AG04449 (cell line): ENCODE measurements around the gene NOS2.
"Not testable (repeated sequence)": the region's sequence is repeated elsewhere in the genome, so short reads cannot be mapped to it uniquely, and the experiment has no call there.

Experiments
- CTCF ChIA-PET: fragments of 350-600 bp; formaldehyde crosslinking; extraction: SDS; loops from one replicate; lab custom pipeline; 2021; ENCODE audit warnings: antibody characterized with exemption; lab: Yijun Ruan, JAX
- POLR2A ChIA-PET: fragments of 400-600, 350-600 bp; formaldehyde crosslinking; extraction: SDS; loops from one replicate; lab custom pipeline; 2020; ENCODE audit warnings: antibody characterized with exemption, inconsistent platforms; lab: Yijun Ruan, JAX
- DNase-seq: peaks from one replicate; pipeline ENCODE4 v3.0.0-alpha.2; 2010; ENCODE audit warnings: low read depth, low spot score
- H3K4me3 ChIP-seq: 2 replicates; pipeline ENCODE4 v1.5.1; 2011; ENCODE audit warnings: low read depth, mild to moderate bottlenecking, control low read depth, low read length
- TF ChIP-seq, protein P1 (sequence below): IDR thresholded peaks from one replicate; pipeline ENCODE4 v1.5.1; 2011; ENCODE audit warnings: mild to moderate bottlenecking, moderate library complexity, low read length, control low read depth, inconsistent platforms; ENCODE audit not compliant: insufficient read depth; ENCODE audit errors: missing control alignments

NOS2 gene

DNA sequence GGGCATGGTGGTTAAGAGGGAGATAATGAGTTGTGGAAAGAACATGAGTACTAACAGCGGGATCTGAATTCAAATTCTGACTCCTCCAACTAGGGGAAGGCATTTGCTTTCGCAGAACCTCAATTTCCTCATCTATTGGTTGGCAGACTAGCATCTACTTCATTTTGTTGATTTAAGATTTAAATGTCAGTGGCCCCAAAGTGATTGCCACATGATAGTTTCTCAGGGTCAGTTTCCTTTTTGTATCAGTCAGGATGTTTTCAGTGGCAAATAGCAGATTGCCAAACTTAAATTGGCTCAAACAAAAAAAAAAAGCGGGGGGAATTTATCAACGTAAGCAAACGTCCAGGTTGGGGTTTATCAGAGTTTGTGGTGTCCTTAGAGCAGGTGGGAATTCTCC is 25.1 kb upstream of the NOS2 start:
- ChIA-PET POLR2A (no interaction called here), CTCF (interaction anchor here (2.3 kb wide), 1 partner anchor 21 kb away, joined by 7 read pairs; no protein-coding TSS in a partner anchor)
- no peak for DNase-seq
- TF ChIP-seq, protein P1, sequence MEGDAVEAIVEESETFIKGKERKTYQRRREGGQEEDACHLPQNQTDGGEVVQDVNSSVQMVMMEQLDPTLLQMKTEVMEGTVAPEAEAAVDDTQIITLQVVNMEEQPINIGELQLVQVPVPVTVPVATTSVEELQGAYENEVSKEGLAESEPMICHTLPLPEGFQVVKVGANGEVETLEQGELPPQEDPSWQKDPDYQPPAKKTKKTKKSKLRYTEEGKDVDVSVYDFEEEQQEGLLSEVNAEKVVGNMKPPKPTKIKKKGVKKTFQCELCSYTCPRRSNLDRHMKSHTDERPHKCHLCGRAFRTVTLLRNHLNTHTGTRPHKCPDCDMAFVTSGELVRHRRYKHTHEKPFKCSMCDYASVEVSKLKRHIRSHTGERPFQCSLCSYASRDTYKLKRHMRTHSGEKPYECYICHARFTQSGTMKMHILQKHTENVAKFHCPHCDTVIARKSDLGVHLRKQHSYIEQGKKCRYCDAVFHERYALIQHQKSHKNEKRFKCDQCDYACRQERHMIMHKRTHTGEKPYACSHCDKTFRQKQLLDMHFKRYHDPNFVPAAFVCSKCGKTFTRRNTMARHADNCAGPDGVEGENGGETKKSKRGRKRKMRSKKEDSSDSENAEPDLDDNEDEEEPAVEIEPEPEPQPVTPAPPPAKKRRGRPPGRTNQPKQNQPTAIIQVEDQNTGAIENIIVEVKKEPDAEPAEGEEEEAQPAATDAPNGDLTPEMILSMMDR = no peak
- H3K4me3 ChIP-seq = no peak overlapping the region

DNA sequence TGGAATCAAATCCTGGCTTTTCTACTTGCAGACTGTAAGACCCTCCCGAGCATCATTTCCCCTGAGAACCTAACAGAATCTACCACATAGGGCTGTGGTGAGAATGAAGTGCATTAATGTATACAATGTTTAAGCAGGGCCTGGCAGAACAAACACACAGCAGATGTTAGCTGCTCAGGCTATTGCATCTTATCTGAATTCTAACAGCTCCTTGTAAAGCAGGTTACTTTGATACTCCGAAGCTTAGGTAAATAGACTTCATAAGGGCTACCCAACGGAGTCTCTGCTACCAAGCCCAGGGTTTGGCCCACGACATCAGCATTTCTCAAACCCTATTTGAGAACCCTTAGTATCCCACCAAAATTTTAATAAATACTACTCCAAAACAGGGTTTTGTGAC is 24.4 kb upstream of the NOS2 start:
- TF ChIP-seq, protein P1 = no peak
- DNase-seq = no peak
- H3K4me3 ChIP-seq = no peak overlapping the region
- ChIA-PET CTCF (interaction anchor here (2.3 kb wide), 1 partner anchor 20 kb away, joined by 7 read pairs; no protein-coding TSS in a partner anchor), POLR2A (no interaction called here)

DNA sequence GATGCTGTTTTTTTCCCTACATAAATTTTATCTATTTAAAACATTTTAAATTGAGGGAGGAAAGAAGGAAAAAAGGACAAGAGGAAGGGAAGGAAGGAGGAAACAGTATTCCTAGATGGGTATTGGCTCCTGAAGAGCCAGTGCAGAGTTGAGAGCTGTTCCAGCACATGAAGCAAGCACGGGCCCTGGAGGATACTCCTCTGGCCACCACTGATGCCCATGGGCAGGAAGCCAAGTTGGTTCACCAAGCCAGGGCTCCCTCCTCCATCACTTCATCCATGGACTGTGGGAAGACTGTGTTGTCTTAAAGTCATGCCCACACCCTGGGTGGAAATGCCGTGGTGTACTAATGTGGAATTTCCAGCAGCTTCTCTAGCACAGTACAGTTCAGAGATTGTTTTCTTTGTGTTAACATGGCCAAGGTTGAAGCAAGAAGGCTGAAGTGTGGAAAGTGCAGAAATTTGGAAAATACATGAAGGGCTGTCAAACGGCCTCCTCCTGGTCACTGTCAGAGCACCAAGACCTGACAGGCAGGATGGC is 23.9 kb upstream of the NOS2 start:
- no peak overlapping the region for H3K4me3 ChIP-seq
- ChIA-PET POLR2A (no interaction called here), CTCF (no interaction called here)
- DNase-seq = no peak
- TF ChIP-seq, protein P1 = no peak

DNA sequence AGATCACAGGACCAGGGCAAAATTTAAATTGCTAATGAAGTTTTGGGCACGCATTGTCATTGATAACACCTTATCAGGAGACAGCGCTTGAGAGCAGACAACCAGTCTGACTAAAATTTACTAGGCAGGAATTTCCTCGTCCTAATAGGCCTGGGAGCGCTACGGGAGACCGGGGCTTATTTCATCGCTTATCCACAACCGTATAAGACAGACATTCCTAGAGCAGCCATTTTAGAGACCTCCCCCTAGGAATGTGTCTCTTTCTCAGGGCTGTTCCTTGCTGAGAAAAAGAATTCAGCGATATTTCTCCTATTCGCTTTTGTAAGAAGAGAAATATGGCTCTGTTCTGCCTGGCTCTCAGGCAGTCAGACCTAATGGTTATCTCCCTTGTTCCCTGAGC is 21.8 kb upstream of the NOS2 start:
- DNase-seq, POLR2A ChIA-PET, H3K4me3 ChIP-seq: not testable (repeated sequence)
- CTCF ChIA-PET = interaction anchor here (1.1 kb wide), 1 partner anchor 16 kb away, joined by 3 read pairs; no protein-coding TSS in a partner anchor

DNA sequence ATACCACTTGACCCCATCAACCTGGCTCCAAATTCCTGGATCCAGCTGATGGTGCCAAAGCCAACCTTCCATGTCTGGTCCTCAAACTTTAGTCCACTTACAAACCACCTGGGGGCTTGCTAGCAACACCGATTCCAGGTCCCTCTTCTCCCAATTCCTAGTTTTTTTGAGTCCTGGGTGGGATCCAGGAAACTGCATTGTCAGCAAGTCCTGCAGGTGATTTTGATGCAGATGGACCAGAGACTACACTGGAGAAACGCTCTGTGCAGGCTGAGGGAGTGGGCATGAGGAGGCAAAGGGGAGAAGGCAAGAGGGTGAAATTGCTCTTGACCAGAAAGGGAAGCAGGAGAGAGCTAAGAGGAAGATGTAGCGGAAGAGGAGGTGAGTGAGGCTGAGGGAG is 21.0 kb upstream of the NOS2 start:
- ChIA-PET POLR2A (no interaction called here), CTCF (no interaction called here)
- DNase-seq = no peak
- no peak overlapping the region for H3K4me3 ChIP-seq
- TF ChIP-seq, protein P1 = no peak

DNA sequence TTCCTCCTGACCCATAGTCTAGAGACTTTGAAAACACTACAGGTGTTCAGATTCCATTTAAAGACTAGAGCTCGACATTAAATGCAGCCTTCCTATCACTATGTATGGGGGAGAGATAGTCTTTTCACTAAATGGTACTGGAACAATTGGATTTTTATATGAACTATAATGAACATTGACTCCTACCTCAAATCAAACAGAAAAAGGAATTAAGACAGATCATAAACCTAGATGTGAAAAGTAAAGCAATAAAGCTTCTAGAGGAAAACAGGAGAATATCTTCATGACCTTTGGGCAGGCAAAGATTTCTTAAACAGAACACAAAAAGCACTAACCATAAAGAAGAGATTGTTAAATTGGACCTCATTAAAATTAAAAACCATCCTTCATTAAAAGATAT is 18.8 kb upstream of the NOS2 start:
- POLR2A ChIA-PET = no interaction called here
- no peak for DNase-seq
- CTCF ChIA-PET = interaction anchor here (0.9 to 1.4 kb wide), 2 partner anchors 14 to 26 kb away, joined by 3 to 5 read pairs; no protein-coding TSS in a partner anchor
- TF ChIP-seq, protein P1 = no peak
- H3K4me3 ChIP-seq = no peak overlapping the region
